Epithelial cell of esophagus (primary cell): Measurements from ENCODE around the gene NANOGP8.
A peak's percentile ranks its signal among the peaks of the same experiment; 100 is the strongest.

Source experiments
- DNase-seq: peaks from one replicate; pipeline ENCODE4 v3.0.0; 2010; ENCODE audit warnings: low read depth
- H3K4me3 ChIP-seq: 2 replicates; pipeline ENCODE4 v1.5.1; 2011; ENCODE audit warnings: mild to moderate bottlenecking, low read length, control low read depth
- TF ChIP-seq, protein P1 (sequence below): IDR thresholded peaks from 2 replicates; pipeline ENCODE4 v1.5.1; 2011; ENCODE audit warnings: low read depth, mild to moderate bottlenecking, low read length, control low read depth, inconsistent platforms; ENCODE audit not compliant: insufficient read depth; ENCODE audit errors: missing control alignments

Gene NANOGP8

DNA sequence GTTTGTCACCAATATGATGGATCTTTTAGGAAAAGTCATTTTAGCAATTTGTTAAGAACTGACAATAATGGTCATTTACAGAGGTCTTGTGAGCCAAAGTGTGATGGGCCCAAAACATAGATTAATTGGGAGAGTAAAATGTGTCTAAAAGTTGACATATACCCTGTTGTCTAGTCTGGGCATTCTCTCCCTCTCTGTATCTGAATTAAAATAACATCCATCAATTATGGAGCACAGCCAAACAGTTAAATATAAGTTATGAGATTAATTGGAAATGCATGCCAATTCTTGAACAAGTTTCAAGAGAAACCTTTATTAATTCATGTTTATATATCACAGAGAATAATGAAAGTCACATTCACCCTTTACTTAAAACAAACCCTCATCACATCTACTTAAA is 13.6 kb upstream of the NANOGP8 start:
- H3K4me3 ChIP-seq: no peak overlapping the region
- no peak for DNase-seq
- TF ChIP-seq, protein P1, sequence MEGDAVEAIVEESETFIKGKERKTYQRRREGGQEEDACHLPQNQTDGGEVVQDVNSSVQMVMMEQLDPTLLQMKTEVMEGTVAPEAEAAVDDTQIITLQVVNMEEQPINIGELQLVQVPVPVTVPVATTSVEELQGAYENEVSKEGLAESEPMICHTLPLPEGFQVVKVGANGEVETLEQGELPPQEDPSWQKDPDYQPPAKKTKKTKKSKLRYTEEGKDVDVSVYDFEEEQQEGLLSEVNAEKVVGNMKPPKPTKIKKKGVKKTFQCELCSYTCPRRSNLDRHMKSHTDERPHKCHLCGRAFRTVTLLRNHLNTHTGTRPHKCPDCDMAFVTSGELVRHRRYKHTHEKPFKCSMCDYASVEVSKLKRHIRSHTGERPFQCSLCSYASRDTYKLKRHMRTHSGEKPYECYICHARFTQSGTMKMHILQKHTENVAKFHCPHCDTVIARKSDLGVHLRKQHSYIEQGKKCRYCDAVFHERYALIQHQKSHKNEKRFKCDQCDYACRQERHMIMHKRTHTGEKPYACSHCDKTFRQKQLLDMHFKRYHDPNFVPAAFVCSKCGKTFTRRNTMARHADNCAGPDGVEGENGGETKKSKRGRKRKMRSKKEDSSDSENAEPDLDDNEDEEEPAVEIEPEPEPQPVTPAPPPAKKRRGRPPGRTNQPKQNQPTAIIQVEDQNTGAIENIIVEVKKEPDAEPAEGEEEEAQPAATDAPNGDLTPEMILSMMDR: no peak

DNA sequence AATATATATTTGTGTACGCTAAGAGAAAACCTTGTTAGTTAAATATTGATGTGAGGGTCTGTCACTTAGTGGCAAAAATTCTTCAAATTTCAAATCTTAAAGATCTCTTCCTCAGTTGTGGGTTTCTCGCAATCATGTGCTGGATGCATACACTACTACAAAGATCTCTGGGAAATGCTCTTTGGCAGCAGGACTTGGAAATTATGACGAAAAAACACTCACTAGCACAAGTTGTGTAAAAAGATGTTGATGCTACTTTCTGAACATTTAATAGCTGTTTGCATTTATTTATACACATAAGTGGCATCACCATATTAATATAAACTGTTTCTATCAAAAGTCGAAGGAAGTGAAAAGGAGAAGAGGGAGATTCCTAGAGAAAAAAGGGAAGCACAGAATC is 10.8 kb upstream of the NANOGP8 start:
- DNase-seq: no peak
- no peak overlapping the region for H3K4me3 ChIP-seq
- TF ChIP-seq, protein P1: no peak

DNA sequence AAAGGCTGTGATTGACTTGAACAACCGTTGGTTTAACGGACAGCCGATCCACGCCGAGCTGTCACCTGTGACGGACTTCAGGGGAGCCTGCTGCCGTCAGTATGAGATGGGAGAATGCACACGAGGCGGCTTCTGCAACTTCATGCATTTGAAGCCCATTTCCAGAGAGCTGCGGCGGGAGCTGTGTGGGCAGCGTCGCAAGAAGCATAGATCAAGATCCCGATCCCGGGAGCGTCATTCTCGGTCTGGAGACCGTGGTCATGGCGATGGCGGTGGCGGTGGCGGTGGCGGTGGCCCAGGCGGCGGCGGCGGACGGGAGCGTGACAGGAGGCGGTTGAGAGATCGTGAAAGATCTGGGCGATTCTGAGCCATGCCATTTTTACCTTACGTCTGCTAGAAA is 7.8 kb upstream of the NANOGP8 start:
- no peak overlapping the region for H3K4me3 ChIP-seq
- no peak for DNase-seq
- TF ChIP-seq, protein P1: no peak

DNA sequence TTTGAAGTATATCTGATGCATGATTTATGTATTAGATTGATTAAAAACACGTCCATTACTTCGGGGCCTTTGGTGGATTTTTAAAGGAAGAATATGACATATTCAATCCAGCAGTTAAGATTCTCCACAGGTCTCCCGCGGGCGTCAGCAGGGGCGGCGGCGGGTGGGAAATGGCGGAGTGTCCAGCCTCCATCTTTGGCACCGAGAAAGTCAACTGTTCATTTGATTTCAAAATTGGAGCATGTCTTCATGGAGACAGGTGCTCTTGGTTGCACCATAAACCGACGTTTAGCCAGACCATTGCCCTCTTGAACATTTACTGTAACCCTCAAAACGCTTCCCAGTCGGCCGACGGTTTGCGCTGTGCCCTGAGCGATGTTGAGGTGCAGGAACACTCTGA is 7.2 kb upstream of the NANOGP8 start:
- H3K4me3 ChIP-seq: no peak overlapping the region
- TF ChIP-seq, protein P1: no peak

GRCh38 chr15:35090104-35090807 is 5.2 kb upstream of the NANOGP8 start:
- DNase-seq: no peak
- H3K4me3 ChIP-seq: no peak overlapping the region
- TF ChIP-seq, protein P1: no peak

More for the DNA sequence above, 7.2 kb upstream of the NANOGP8 start:
- no peak for DNase-seq

DNA sequence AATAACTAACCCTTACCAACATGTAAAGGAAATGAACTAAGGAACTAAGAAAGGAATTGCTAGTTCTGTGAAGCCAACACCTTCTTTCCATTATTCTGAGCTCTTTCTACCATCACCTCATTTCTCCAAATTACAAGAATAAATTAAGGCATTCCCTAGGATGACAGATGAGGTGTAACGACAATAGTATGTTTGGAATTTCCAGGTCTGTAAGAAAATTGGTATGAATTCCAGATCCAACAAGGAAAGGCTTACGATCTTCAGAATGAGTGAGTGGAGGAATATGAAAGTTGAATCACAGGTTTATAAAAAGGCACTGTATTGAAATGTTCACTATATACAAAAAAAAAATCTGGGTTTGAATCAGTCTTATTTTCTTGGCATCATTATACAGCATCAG is 4.5 kb upstream of the NANOGP8 start:
- TF ChIP-seq, protein P1: no peak
- no peak overlapping the region for H3K4me3 ChIP-seq
- peak; percentile 7 for DNase-seq

- no peak for DNase-seq
- TF ChIP-seq, protein P1: no peak
These were observed 3.2 kb upstream of the NANOGP8 start for GRCh38 chr15:35088329-35088728.

More at GRCh38 chr15:35088329-35088728, 3.2 kb upstream of the NANOGP8 start:
- no peak overlapping the region for H3K4me3 ChIP-seq
